Motor neuron (in vitro differentiated cells): ENCODE data around the gene PLOD2. TPM values are rescaled to one million over a fixed set of nuclear protein-coding genes. Genes with fewer than 3 reads are reported as not detected.

Source experiments
- total RNA-seq, 8 experiments: library from RNA; unstranded; fragments of 300-600 nt; gene quantifications; 2 replicates each; pipeline versions ENCODE4 v1.2.3 to v1.2.4, GENCODE V29; 2022

The PLOD2 gene
- total RNA-seq, 8 experiments from 2014 or later: 15.9 to 105 (median 32.7) TPM

Other genes with a start within 250 kb of the PLOD2 start
- 10 to 100 TPM in 1 of 8 experiments, 1 to 10 TPM in 3, under 1 TPM in 4; 0.27 to 46.5 (median 3.5) TPM for gene PLSCR4, start 89.9 kb upstream of the PLOD2 start, total RNA-seq